ENCODE measurements around the gene CPNE7. TPM values are rescaled to one million over a fixed set of nuclear protein-coding genes. Genes with fewer than 3 reads are reported as not detected.

Gene CPNE7
- total and polyA plus RNA-seq, 2 of the 13 experiments (the other 11 are each of a cell fraction or from before 2014, with no cell fraction given), result 0.59 TPM; not detected in 1

- peak; percentile 47; the same call in 1 of the 2 replicates for TF ChIP-seq ZNF687 (CRISPR knock-in tag; IDR thresholded peaks at IDR 0.05)
These were observed 7.1 kb downstream of the CPNE7 start (continued) for GRCh38 chr16:89582614-89583196.

- FAIRE-seq (no peak), ATAC-seq (no peak), DNase-seq (ENCODE audit: low spot score) (no peak)
- Histone ChIP-seq H3K36me3 (replicated peaks in 1 of 2; ENCODE audit: control insufficient read depth in 1 of 2, insufficient read depth in 2 of 2, low read length in 2 of 2) (no peaks in the 10 kb centered on the region), H3K9me3 (ENCODE audit: low read length) (no peaks in the 10 kb centered on the region), H3K4me3 (replicated peaks in 1 of 3; ENCODE audit: insufficient read depth in 1 of 3, low read depth in 2 of 3, low read length in 3 of 3) (no peak overlapping the region), H3K27me3 (ENCODE audit: control insufficient read depth in 1 of 2, insufficient read depth in 2 of 2, low read length in 2 of 2) (peaks cover 0 to 27% of the 10 kb centered on the region in 2 experiments; a peak in 3 of 5 replicates), H4K20me1 (ENCODE audit: insufficient read depth, low read length) (no peaks in the 10 kb centered on the region), H3K27ac (ENCODE audit: extremely low read length, insufficient read depth, low read length) (no peak overlapping the region), H3K9ac (ENCODE audit: insufficient read depth, low read depth, low read length) (no peak overlapping the region), H3K4me2 (ENCODE audit: low read depth, low read length) (no peak overlapping the region), H2AFZ (ENCODE audit: low read length) (no peak overlapping the region), H3K79me2 (ENCODE audit: insufficient read depth, low read length) (no peaks in the 10 kb centered on the region), H3K4me1 (ENCODE audit: insufficient read depth, low read length) (peaks cover 39% of the 10 kb centered on the region)
- BruUV-seq (replicated peaks), result no TSS peak
- in situ Hi-C loops (cut with HindIII; ENCODE audit: extremely low pct_ligation_motif_present, low pct_unique_long_range_greater_than_20kb), result no loop called here
- CTCF ChIA-PET (ENCODE audit: low intra/inter-chr PET ratio, low total read pairs), result no interaction called here
- 0 out of 2 replicates have a peak, but pooled peaks have one; percentile 9 for TF ChIP-seq ARID4A (CRISPR knock-in tag; IDR thresholded peaks at IDR 0.05; ENCODE audit: borderline replicate concordance)
- no peak for TF ChIP-seq NPAS2 (CRISPR knock-in tag; IDR thresholded peaks at IDR 0.05; ENCODE audit: borderline replicate concordance)
- WGBS (ENCODE audit: low lambda C conversion rate), result 69% methylated on average over 27 of the region's 36 CpGs
- intact Hi-C loops (cut with micrococcal nuclease; ENCODE audit: unreplicated experiment), result no loop called here
- POLR2A ChIA-PET, result interaction anchor here (2.2 kb wide), 1 partner anchor 11 kb away, joined by 10 read pairs; no protein-coding TSS in a partner anchor
These were observed 7.8 kb downstream of the CPNE7 start for GRCh38 chr16:89583197-89583894.

Data from HepG2 (cell line).